ENCODE data around the gene SORCS1.

DNA sequence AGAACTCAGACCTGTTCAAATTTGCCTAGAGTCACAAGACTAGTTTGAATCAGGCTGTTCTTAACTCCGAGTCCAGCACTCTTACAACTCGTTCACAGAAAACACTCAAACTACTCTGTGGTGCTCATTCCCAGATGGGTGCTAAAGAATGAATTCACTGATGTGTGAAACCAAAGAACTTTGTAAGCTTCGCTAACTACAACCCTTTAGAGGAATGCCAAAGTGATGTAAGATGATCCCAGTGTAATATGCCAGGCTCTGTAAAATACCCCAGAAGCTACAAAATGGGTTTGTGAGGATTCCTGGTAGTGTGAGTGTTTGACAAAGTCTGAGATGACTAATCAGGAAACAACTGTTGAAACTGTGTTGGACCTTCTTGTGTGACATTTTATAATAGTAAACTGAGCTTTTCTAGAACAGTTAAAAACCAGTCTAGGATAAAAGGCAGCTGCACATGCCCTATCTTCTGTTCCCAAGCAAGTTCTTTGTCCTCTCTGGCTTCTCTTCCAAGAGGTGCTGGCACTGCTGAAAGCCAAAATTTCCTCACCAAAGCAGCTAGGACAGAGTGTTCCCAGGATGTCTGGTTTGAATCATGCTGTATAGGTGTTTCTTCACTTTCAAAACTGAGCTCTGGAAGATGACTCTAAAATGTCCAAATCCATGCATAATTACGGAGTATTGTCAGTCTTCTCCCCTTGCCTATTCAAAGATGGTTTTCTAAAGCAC is 527.6 kb downstream of the SORCS1 start:
- TF ChIP-seq TAF1 (IDR thresholded peaks at IDR 0.05; ENCODE audit: low read depth) (no peak), NFIC (IDR thresholded peaks at IDR 0.05) (no peak), TEAD4 (IDR thresholded peaks at IDR 0.05) (no peak), RAD21 (IDR thresholded peaks at IDR 0.05; ENCODE audit: low read depth) (no peak), EP300 (IDR thresholded peaks at IDR 0.05; ENCODE audit: borderline replicate concordance) (no peak)
- TF ChIP-seq, protein P1, sequence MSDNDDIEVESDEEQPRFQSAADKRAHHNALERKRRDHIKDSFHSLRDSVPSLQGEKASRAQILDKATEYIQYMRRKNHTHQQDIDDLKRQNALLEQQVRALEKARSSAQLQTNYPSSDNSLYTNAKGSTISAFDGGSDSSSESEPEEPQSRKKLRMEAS (IDR thresholded peaks at IDR 0.05): no peak

Measured in Ishikawa (cell line).